ENCODE measurements around the gene RNASEL.

Gene RNASEL

DNA sequence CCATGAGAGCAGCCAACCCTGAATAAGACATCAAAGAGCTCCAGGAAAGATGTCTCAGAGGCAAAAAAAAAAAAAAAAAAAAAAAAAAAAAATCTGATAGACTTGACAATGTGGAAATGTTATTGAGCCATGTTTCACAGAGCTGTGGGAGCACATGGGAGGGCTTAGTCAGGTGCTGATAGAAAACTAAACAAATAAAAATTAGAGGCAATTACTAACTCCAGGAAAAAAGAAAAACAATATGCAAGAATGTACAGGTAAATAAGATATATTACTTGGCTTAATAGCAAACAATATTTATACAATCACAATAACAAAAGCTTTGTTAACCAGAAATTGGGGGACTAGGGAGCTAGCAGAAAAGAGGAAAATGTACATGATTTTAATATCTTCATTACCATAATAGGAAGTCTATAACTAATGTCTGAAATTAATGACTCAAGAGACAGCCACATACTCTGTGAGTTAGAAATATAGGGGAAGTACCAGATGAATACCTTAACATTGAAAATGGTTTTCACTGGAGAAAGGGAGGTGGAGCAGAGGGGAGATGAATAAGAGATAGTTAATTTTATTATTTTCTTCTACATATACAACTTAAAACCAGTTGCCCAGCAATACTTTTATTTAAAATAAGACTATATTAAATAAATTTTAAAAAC, 32.0 kb upstream of the RNASEL start:
- no peak for DNase-seq (ENCODE audit: low read depth in 1 of 2, low spot score in 1 of 2)

DNA sequence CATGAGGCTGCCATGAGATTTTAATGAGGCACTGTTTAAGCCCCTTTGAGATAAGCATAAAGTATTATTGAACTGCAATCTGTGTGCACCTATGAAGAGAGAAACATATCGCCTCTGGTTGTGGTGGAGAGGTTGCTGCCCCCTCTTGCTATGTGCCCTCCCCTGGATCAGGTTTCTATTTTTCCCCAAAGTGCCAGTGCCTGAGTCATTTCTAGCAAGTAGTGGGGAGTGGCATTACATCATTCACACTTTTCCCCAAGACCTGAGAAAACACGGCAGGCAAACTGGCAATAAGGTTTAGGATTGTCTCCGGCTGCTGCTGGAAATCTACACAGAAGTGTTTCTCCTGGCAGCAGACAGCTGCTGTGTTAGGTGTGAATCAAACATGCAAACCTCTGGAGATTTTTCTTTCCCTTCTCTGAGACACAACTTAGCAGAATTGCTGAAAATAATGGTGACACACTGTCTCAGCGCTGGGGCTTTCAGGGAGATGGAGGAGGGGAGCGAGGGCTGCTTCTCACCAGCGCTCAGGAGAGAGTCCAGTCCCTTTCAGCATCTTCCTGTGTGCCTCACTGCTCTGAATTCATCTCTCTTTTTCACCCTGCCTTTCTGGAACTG, 28.8 kb upstream of the RNASEL start:
- DNase-seq (ENCODE audit: low read depth in 1 of 2, low spot score in 1 of 2) = no peak

DNA sequence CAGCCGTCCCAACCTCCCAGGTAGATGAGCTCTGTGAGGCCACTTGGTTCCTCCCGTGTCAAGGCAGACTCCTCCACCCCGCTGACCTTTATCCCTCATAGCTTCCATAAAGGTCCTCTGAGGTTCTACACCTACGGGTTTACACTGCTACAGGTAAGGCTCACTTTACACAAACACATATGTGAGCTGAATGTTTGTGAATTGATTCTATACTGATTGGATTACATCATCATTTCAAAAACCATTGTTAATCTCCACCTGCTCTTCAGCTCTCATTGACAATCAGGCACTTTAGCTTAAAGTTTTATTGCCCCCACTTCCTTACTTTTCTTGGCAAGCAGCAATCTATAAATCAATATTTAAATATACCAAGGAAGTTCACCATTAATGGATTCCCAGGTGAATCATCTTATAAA, 28.0 kb upstream of the RNASEL start:
- no peak for DNase-seq (ENCODE audit: low read depth in 1 of 2, low spot score in 1 of 2)

DNA sequence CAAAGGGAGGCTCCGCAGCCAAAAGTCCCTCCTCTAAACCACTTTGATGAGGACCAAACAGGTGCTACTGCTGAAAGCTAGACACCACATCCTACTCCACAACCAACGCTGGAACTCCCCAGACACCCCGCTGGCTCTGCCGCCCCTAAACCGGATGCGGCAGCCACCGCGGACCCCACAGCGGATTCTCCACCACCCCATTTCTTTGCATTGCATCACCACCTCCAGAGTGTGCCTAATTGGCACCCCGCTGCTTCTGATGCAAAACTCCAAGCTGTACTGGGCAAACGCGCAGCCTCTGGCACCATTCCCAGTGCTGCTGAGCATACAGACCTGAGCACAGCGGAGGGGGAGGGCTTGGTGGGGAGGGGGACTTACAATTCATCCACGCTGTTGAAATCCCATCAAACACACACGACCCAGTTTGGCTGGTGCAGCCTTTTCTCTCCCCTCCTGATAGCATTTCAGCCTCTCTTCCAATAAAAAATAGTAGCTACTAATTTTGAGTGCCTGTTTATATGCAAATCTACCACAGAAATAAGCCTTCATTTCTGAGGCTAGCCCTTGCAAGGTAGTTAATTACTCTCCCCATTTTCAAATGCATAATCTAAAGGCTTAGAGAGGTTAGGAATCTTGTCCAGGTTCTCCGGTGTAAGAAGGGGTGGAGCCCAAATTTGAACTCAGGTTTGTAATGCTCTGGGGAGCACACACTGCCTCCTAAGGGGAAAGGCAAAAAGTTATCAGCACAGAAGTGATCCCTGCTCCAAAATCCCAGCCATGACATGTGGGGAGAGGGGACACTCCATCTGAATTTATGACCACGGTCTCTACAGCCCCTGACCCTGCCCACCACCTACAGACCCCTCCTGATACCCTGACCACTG, 27.3 kb upstream of the RNASEL start:
- DNase-seq (ENCODE audit: low read depth in 1 of 2, low spot score in 1 of 2) = peak; percentile 57 to 68

DNA sequence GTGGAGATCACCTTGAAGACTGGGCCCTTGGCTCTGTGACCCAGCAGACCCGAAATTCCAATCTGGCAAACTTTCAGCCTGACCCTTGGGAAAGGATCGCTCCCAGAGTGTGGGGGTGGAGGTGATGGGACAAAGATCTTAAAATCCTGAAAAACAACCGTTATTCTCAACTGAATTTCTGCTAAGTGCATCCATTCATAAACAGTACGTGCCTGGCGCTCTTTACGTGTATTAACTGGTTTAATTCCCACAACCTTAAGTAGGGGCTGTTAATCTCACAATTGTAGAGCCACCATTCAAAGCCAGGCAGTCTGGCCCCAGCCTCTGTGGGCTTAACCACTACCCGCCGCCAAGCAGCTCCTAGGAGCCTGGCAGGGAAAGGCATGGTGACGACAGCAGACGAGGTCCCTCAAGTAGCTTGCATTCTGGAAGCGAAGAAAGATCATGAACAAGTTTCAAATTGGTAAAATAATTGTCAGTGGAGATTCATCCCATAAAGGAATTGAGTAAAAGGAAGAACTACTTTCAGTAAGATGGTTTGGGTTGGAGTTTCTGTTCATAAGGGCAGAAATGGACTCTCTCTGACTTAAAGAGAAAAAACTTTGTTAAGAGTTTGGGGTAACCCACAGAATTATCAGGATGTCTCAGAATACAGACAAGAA, 26.5 kb upstream of the RNASEL start:
- DNase-seq (ENCODE audit: low read depth in 1 of 2, low spot score in 1 of 2) = no peak

DNA sequence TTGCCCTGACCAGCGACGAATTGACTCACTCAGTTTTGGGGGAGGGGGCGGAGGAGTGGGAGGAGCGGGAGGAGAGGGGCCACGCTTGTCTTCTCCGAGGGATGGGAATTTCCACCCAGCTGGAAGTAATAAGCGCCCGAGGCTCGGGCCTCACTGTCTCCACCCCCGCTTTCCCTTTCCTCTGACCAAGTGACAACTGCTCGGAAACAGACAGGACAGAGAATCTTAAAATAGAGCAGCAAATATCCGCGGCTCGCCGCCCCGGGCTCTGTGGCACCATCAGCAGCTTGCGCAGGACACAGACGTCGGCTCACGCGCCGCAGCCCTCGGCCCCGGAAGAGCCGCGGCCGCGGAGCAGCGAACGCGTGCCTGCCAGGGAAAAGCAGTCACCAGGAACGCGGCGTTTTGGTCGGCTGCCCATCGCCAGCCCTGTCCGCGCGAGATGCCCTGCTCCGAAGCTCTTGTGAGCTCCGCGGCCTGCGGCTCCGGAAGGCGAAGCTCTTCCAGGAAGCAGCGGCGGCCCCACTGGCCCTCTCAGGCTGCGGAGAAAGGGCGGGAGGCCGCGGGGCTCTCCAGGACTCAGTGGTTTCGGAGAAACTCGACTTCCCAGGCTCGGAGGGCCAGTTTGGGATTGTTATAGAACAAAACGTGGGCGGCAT, 25.9 kb upstream of the RNASEL start:
- peak in 1 of 2 donors; percentile 44 for DNase-seq (ENCODE audit: low read depth in 1 of 2, low spot score in 1 of 2)

DNA sequence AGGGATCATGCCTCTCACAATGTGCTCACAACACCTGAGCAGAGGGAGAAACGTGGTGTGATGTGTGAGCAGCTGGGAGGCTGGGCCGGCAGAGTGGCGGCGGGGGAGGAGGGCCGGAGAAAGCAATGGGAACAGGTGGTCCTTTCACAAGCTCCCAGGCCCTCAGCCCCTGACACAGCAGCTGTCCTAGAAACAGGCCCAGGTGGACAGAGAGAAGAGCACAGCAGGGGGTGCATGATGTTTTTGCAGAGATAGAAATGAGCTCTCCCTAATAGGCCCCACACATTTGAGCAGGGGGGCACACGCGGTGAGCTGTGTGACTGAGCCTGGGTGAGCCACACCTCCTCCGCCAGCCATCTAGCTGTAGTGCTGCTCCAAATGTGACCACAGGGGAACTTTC, 22.7 kb upstream of the RNASEL start:
- no peak for DNase-seq (ENCODE audit: low read depth in 1 of 2, low spot score in 1 of 2)

DNA sequence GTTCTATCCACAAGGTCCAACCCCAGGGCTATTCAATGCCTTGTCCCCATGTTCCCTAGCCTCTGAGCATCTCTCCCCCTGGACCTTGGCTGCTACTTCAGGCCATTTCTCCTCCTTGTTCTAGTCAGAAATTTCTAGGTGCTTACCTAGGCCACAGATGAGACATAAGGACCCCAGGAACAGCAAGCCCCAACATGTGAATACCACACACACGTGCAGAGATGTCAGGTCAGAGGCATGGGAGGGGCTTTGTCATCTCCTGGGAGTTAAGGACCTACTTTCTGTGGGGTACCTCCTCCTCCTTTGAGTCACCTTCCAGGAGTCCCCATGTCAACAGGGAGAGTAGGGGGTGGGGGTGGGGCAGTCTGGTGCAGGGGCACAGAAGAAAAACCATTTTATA, 22.3 kb upstream of the RNASEL start:
- DNase-seq (ENCODE audit: low read depth in 1 of 2, low spot score in 1 of 2) = no peak

DNA sequence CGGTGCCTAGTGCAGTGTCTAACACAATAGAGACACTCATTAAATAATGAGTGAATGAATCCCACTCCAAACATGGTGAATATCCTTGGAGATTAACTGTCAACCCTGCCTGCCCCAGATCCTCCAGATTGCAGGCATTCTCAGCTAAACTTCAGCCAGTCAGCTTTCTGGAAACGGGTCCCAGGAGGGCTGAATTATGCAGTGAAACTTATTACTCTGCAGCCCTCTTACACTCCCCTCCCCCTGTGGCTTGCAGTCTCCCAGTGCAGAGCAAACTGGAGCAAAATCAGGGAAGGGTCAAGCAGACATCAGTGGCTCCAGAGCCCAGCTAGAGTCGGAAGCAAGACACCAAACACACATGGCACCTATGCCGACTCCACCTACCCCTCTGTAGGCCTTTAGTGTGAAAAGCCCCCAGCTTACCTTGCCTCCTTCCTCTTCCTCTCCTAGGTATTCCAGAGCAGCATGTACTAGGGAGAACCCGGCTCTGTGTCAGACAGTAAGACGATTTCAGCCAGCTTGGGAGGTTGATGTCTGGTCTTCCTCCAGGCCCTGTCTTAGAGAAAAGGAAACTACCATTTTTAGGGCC, 21.6 kb upstream of the RNASEL start:
- no peak for DNase-seq (ENCODE audit: low read depth in 1 of 2, low spot score in 1 of 2)

DNA sequence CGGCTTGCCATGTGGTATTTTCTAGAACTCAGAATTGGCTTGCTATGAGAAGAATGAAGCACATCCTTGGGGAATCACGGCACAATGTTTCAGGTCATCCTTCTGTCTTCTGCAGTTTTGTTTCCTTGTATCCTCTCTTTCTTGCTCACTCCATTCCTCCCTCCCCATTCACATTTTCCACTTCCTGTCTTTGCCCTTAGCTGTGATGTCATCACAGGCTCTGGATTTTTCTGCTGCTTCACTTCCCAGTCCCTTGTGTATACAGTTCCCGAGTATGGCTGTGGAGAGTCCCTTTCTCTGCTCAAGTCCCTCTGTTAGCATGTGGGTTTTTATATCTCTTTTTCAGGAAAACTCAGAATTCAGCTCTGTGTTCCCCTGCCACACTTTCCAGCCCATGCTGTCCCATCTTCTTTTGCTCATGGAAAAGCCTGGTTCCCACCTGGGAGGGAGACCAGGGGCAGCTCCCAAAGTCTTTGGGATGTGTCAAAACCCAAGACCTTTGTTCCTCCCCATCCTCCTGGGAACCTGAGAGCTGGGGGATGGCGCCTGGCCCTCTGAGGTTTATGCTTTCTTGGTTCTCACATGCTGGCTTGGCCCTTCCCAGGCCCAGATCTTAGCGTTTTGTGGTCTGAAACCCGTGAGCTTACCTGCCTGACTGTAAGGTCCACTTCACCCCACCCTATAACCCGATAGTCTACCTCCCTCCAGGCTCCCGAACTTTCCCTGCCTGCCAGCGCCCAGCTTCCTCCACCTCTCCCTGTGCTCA, 20.0 kb upstream of the RNASEL start:
- no peak for DNase-seq (ENCODE audit: low read depth in 1 of 2, low spot score in 1 of 2)

DNA sequence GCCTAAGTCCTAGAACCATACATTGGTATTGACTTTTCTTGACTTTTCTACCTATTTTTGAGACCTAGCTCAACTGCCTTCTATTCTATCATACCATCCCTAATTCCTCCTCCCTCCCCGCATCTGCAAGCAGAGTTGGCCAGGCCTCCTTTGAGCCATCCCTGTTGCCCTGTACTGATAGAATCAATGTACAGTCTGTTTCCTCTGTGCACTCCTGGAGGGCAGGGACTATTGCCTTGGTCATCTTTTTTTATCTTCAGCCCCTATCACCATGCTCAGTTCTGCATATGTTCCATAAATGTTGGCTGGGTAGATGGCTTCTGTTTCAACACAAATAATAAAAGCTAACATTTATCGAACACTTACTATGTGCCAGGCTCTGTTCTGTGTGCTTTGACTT, 19.2 kb upstream of the RNASEL start:
- DNase-seq (ENCODE audit: low read depth in 1 of 2, low spot score in 1 of 2) = no peak

DNA sequence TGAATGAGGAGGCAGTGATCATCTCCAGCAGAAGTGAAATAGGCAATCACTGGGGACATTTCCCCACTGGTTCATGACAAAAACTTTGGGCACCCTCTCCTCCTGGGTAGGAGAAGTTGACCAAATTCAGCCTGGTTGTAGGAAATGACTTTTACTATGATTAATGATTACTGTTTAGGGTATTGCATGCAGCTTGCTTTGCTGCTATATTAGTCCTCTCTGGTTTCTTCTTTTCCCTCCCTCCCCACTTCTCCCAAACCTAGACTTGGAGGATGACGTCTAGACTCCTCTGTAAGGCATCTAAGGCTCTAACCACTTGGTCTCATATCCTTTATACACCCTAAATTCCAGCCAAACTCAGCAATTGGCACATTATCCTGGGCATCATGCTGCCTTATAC, 18.5 kb upstream of the RNASEL start:
- DNase-seq (ENCODE audit: low read depth in 1 of 2, low spot score in 1 of 2) = no peak

DNA sequence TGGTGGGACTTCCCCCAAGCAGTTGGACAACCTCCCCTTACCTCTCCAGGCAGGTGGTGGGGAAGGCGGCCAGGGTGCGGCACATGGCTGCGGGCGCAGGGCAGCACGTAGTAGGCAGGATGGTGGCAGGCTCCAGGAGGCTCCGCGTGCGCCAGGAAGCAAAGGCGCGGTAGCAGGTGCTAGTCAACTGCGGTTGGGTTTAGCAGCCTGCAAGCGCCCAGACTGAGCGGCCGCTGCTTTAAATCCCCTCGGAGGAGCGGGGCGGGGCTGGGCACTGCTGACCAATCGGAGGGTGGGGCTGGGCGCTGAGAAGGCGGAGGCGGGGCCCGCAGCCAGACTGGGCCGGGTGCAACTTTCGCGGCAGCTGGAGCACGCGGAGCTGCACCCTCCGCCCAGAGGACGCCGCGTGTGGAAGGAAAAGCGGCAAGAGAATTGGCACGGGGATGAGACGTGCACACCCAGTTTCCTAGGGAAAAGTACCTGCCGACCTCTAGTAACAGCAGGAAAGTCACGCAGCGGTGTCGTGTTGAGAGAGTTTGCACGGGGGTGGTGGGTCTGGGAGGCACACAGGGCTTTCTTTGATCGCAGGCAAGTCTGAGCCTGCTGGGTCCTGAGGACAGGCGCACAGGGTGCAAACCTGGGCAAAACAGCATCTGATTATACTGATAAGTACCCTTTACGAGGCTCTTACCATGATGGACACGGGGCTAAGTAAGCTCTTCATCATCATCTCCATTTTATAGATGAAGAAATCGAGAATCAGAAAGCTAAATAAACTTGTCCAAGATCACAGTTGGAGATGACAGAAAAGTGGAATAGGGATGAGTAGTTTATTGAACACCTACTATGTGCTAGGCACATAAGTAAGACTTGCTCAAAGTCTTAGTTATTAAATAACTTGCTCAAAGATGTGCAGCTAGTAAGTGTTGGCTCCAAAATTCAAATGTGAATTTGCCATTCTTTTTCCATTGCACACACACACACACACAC, 15.4 kb upstream of the RNASEL start, which contains the start of gene RGS16:
Gene RGS16 (minus strand): TSS at position 215 of the 990 bp plus-strand sequence. CDS start 130 bp downstream, at position 85.
- peak; percentile 81 to 91 for DNase-seq (ENCODE audit: low read depth in 1 of 2, low spot score in 1 of 2)

DNA sequence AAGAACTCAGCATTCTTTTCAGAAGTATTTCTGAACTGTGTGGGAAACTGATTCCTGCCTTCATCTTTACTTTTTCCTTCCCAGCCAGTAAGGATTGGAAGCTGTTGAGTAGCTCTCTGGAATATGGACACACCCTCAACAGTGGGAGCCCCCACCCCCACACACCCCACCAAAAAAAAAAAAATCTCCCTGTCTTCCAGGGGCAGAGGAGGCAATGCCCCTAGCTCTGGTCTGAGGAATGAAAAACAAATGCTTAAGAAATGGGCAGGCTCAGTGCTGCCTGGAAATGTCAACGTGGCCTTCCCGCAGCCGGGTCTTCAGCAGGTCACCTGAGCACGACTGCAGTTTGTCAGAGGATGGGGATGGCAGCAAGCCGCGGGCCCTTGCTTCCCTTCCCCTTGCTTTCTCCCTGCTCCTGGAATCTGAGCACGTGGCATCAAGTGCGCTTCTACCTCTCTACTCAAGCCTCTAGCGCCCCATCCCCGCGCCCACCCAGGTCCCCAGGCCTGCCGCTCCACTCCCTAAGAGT, 14.7 kb upstream of the RNASEL start:
- DNase-seq (ENCODE audit: low read depth in 1 of 2, low spot score in 1 of 2) = no peak

DNA sequence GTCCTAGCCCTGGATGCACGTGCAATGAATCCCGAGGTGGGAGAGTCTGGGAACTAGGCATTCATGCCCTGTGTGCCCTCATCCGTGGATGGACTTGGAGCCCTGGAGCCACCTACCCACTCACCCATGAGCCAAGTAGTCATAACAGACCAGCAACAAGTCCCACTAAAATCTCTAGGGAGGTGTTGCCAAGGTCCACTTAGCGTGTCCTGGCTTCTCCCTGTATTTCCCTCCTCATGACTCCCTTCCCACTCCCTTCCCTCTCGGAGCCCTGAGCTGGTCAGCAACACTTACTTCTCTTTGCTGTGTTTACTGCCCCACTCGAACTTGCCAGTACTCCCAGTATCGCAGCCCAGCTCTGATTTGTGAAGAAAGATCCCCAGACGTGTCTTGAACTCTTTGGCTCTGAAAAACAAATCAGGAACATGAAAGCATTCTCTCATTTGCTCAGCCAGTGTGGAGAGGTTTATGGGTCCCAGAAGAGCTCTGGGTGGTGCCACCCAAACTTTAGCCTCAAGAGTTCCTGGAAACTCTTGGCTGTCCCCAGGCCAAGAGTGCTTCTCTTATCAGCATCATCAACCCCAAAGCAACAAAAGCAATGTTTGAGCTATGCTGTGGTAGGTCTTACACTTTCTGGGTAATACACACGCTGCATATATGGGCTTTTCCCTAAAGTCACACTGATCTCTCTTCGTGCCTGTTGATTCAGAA, 14.0 kb upstream of the RNASEL start:
- DNase-seq (ENCODE audit: low read depth in 1 of 2, low spot score in 1 of 2) = no peak

DNA sequence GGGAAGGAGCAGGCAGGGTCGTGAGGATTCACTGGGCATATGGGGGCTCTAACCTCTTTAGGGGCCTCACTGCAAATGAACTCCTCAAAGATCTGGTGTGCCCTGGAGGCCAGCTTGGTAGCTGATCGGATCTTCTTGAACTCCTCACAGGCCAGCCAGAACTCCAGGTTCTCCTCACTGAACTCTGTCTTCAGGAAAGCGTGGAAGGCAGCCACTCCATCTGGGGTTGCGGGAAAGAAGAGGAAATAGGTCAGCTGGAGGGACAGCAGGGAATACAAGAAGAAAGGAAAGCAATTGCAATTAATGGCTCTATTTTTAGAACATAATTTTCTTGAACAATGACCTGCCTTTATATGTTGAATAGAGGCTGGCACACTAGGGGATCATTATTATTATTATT, 12.9 kb upstream of the RNASEL start:
- DNase-seq (ENCODE audit: low read depth in 1 of 2, low spot score in 1 of 2) = no peak

DNA sequence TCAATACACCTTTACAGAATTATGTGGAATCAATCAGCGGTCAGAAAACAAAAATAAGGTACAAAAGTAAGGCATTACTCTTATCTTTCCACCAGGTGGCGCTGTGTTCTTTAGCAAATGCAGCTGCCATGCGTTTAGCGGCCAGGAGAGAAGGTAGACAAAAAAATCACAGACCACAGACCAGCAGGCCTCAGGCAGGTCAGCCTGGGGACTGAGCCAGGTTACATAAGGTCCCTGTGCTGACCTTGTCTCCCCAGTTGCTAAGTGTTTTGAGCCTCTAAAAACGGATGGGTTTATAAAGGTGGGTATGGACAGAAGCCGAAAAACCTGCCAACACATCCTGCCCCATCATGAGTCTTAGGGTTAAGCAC, 12.3 kb upstream of the RNASEL start:
- DNase-seq (ENCODE audit: low read depth in 1 of 2, low spot score in 1 of 2) = peak in 1 of 2 donors; percentile 39
